Parathyroid adenoma (tissue), 2 donors: Measurements from ENCODE around the gene TREML2.
"Not testable (repeated sequence)": the region's sequence is repeated elsewhere in the genome, so short reads cannot be mapped to it uniquely, and the experiment has no call there.

Experiments used
- H2AFZ ChIP-seq: fragments of 300-600 bp; sonication (generic); one replicate; pipeline ENCODE4 v1.7.0; 2017; ENCODE audit warnings: antibody characterized with exemption, mild to moderate bottlenecking
- H3K27ac ChIP-seq: fragments of 300-600 bp; sonication (generic); one replicate; pipeline ENCODE4 v1.7.0; 2017
- H3K27me3 ChIP-seq: fragments of 300-600 bp; sonication (generic); one replicate; pipeline ENCODE4 v1.7.0; 2017; ENCODE audit warnings: low read length; ENCODE audit not compliant: control insufficient read depth, insufficient read depth
- H3K36me3 ChIP-seq: fragments of 300-600 bp; sonication (generic); one replicate; pipeline ENCODE4 v1.7.0; 2017; ENCODE audit warnings: low read length; ENCODE audit not compliant: control insufficient read depth, insufficient read depth
- H3K4me1 ChIP-seq: fragments of 300-600 bp; sonication (generic); one replicate; pipeline ENCODE4 v1.7.0; 2017; ENCODE audit warnings: control low read depth
- H3K4me2 ChIP-seq: fragments of 300-600 bp; sonication (generic); one replicate; pipeline ENCODE4 v1.7.0; 2017; ENCODE audit warnings: low read length
- H3K4me3 ChIP-seq: fragments of 300-600 bp; sonication (generic); one replicate; pipeline ENCODE4 v1.7.0; 2017; ENCODE audit warnings: low read depth, low read length
- H3K79me2 ChIP-seq: fragments of 300-600 bp; sonication (generic); one replicate; pipeline ENCODE4 v1.7.0; 2017; ENCODE audit warnings: control low read depth
- H3K9ac ChIP-seq: fragments of 300-600 bp; sonication (generic); one replicate; pipeline ENCODE4 v1.7.0; 2017; ENCODE audit warnings: mild to moderate bottlenecking
- H3K9me3 ChIP-seq: fragments of 300-600 bp; sonication (generic); one replicate; pipeline ENCODE4 v1.7.0; 2017; ENCODE audit warnings: low read length; ENCODE audit not compliant: control insufficient read depth
- TF ChIP-seq, protein P1 (sequence below): fragments of 300-600 bp; sonication (generic); IDR thresholded peaks from one replicate; pipeline ENCODE4 v1.7.0; 2017; ENCODE audit warnings: antibody characterized with exemption, mild to moderate bottlenecking
- donor health status: primary hyperparathyroidism.

TREML2 gene, protein sequence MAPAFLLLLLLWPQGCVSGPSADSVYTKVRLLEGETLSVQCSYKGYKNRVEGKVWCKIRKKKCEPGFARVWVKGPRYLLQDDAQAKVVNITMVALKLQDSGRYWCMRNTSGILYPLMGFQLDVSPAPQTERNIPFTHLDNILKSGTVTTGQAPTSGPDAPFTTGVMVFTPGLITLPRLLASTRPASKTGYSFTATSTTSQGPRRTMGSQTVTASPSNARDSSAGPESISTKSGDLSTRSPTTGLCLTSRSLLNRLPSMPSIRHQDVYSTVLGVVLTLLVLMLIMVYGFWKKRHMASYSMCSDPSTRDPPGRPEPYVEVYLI

DNA sequence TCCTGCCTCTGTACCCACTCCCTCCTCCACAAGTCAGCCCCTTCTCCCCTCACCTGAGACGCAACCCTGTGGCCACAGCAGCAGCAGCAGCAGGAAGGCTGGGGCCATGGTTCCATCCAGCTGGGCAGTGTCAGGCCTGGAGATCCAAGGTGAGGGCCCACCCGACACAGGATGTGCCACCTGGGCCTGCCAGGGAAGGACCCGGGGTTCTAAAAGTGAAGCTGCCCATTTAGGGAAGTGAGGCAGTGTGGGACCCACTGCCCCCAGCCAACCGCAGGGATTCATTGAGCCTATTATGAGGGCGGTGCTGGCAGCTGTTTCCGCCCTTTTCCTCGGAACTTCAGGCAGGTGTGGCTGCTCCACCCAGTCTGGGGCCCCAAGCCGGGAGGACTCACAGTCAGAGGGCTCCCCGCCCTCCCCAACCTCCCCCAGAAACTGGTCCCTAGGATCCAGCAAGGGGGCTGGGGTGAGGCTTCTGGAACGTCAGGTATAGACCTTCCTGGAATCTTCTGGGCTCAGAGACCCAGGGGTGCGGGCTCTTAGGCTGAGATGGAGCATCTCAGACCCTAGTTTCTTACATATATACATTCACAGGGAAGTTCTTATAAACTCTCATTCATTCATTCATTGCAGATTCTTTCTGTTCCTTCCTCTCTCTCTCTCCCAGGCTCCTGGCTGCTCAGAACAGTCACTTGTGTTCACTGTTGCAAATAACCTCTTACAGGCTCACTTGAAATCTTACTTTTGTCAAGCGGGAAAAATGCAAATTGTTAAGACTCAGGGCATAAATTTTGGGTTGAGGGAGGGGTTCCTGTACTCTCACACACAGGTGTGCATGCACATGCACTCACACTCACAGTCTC lies at the start of gene TREML2:
Gene TREML2, minus strand, starts transcription at position 249 of the 863 bp plus-strand sequence. Its CDS starts 141 bp downstream, at position 108.
- H3K9me3 ChIP-seq, result no peaks in the 10 kb centered on the region
- H3K4me1 ChIP-seq, result no peaks in the 10 kb centered on the region
- no peak within 1 kb of the TSS for H3K9ac ChIP-seq
- H3K4me3 ChIP-seq, result no peak within 1 kb of the TSS
- no peak within 1 kb of the TSS for H3K27ac ChIP-seq
- no peak within 1 kb of the TSS for H3K4me2 ChIP-seq
- H3K36me3 ChIP-seq, result no peaks in the 10 kb centered on the region
- no peaks in the 10 kb centered on the region for H3K79me2 ChIP-seq
- H2AFZ ChIP-seq, result no peak within 1 kb of the TSS
- TF ChIP-seq, protein P1, sequence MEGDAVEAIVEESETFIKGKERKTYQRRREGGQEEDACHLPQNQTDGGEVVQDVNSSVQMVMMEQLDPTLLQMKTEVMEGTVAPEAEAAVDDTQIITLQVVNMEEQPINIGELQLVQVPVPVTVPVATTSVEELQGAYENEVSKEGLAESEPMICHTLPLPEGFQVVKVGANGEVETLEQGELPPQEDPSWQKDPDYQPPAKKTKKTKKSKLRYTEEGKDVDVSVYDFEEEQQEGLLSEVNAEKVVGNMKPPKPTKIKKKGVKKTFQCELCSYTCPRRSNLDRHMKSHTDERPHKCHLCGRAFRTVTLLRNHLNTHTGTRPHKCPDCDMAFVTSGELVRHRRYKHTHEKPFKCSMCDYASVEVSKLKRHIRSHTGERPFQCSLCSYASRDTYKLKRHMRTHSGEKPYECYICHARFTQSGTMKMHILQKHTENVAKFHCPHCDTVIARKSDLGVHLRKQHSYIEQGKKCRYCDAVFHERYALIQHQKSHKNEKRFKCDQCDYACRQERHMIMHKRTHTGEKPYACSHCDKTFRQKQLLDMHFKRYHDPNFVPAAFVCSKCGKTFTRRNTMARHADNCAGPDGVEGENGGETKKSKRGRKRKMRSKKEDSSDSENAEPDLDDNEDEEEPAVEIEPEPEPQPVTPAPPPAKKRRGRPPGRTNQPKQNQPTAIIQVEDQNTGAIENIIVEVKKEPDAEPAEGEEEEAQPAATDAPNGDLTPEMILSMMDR, result no peak
- H3K27me3 ChIP-seq, result no peaks in the 10 kb centered on the region

DNA sequence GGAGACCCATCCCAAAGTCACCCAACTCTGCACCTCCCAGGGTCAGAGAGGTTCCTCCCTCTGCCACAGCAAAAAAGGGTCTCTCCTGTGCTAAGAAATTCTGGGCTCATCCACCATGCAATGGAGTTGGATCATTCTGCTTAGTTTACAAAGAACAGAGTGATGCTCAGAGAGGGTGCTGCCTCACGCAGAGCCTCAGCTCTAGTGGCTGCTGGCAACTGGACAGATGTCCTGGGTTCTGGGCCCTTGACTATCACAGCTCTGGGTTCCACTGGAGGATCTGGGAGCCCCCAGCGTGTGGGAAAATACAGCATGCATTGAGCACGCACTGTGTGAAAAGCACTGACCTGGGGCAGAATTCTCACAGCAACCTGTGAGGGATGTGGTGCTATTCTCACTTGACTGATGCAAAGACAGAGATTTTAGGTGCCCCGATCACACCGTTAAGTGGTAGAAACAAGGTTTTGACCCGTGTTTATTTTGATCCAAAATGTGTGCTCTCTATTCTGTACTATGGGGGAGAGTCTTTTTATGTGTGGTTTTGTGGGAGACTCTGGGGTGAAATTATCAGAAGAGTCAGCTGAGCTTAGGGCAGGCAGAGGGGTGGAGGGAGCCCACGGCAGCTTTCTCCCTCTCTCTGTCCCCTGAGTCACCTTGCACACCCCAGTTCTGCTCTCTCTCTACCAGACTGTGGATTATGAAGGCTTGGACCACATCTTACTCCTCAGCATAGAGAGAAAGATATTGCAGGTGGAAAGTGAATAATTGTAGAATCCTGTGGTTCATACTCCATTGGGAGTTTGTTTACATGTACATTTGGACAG lies 47.1 kb upstream of the TREML2 start:
- Histone ChIP-seq H3K4me1 (no peaks in the 10 kb centered on the region), H3K79me2 (no peaks in the 10 kb centered on the region), H3K4me2 (no peak overlapping the region), H3K36me3 (no peaks in the 10 kb centered on the region), H2AFZ (no peak overlapping the region), H3K27ac (no peak overlapping the region), H3K4me3 (no peak overlapping the region), H3K27me3 (no peaks in the 10 kb centered on the region), H3K9ac (no peak overlapping the region), H3K9me3 (no peaks in the 10 kb centered on the region)
- TF ChIP-seq, protein P1, result no peak

DNA sequence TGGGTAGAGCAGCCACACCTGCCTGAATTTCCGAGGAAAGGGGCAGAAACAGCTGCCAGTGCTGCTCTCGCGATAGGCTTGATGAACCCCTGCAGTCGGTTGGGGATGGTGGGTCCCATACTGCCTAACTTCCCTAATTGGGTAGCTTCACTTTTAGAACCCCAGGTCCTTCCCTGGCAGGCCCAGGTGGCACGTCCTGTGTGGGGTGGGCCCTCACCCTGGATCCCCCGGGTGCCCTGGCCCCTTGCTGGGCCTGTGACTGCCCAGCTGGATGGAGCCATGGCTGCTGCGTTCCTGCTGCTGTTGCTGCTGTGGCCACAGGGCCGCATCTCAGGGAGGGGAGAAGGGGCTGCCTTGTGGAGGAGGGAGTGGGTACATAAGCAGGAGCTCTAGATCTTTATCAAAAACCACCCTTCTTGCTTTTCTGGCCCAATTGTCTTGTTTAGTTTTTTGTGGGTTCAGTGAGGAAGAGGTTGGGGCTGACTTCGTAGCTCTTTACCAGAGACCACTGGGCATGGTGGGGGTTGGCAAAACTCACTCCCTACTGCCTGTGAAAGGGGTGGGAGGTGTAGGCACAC lies 46.4 kb upstream of the TREML2 start:
- no peak overlapping the region for H3K27ac ChIP-seq
- H3K9me3 ChIP-seq, result no peaks in the 10 kb centered on the region
- H3K36me3 ChIP-seq, result no peaks in the 10 kb centered on the region
- H3K27me3 ChIP-seq, result no peaks in the 10 kb centered on the region
- H3K4me1 ChIP-seq, result no peaks in the 10 kb centered on the region
- H3K9ac ChIP-seq, result no peak overlapping the region
- H3K4me3 ChIP-seq, result no peak overlapping the region
- TF ChIP-seq, protein P1, result no peak
- H3K4me2 ChIP-seq, result no peak overlapping the region
- no peaks in the 10 kb centered on the region for H3K79me2 ChIP-seq
- no peak overlapping the region for H2AFZ ChIP-seq

DNA sequence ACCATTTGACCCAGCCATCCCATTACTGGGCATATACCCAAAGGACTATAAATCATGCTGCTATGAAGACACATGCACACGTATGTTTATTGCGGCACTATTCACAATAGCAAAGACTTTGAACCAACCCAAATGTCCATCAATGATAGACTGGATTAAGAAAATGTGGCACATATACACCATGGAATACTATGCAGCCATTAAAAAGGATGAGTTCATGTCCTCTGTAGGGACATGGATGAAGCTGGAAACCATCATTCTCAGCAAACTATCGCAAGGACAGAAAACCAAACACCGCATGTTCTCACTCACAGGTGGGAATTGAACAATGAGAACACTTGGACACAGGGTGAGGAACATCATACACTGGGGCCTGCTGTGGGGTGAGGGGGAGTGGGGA lies 45.6 kb upstream of the TREML2 start:
- H3K79me2 ChIP-seq, H3K4me3 ChIP-seq, H3K9me3 ChIP-seq, H3K9ac ChIP-seq, H3K4me1 ChIP-seq, H3K27ac ChIP-seq, H3K36me3 ChIP-seq, H3K4me2 ChIP-seq, H3K27me3 ChIP-seq, H2AFZ ChIP-seq: not testable (repeated sequence)
